Measurements from ENCODE around the gene FCRL5.

The FCRL5 gene

DNA sequence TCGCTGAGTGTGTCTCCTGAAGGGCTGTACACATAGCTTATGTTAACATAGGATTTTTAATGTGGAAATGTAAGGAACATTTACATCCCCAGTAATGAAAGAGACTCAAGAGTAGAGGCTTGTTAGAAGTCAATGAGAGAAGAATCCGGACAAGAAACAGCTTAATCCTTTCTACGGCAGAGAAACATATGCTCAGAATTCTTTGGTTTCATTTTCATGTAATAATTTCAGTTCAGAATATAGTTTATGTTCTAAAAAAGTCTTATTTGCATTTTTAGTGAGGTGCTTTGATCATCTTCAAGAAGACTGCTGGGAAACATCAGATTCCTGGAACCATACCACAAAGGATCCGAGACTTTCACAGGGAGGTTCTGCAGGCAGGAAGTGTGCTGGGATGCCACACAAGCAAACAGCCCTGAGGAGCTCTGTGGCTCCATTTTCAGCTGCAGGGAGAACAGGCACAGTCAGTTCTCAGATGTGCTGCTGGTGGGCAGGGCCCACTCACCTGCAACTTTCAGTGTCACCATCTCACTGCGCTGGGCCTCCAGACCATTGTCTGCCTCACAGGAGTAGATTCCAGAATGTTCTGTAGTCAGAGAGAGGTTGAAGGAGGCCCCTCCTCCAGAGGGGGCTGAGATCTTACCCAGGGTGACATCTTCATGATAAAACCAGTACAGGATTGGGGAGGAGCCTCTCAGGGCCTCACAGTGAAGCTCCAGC lies 28.4 kb downstream of the FCRL5 start:
- DNase-seq: peak in 1 of 5 experiments; percentile 1

DNA sequence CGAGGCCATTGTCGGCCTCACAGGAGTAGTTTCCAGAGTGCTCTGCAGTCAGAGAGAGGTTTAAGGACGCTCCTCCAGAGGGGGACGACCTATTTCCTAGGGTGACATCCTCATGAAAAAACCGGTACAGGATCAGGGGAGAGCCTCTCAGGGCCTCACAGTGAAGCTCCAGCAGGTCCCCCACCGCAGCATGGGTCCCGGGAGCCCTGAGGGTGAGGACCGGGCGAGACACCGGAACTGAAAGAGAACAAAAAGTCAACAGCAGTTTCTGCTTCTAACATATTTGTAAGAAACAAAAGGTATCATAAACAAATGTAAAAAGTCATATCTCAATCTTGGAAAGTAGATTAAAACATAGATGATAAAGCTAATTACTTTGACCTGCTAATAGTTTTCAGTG lies 31.3 kb downstream of the FCRL5 start:
- no peak for DNase-seq

DNA sequence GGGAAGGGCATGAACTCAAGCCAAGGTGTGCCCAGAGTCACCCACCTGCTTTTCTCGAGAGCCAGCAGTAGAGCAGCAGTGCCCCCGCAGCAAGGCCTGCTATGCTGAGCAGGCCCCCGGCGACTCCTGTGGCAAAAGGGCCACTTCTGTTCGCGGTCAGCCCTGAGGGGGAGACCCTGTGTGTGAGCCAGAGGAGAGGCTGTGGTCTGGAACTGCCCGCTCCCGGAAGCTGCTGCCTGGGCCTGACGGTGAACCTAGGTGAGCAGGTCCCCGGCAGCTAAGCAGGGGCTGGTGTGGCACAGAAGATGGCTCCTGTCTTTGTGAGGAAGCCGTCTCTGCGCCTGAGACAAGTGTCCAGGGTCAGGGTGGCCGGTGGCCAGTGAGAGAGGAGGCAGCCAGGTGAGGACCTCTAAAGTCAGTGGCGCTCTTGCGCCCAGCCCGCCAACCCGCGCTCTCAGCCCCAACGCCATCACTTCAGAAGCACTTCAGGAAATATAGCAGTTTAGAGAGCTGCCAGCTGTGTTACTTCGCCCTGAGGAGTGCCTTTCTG lies 31.9 kb downstream of the FCRL5 start:
- DNase-seq: no peak

DNA sequence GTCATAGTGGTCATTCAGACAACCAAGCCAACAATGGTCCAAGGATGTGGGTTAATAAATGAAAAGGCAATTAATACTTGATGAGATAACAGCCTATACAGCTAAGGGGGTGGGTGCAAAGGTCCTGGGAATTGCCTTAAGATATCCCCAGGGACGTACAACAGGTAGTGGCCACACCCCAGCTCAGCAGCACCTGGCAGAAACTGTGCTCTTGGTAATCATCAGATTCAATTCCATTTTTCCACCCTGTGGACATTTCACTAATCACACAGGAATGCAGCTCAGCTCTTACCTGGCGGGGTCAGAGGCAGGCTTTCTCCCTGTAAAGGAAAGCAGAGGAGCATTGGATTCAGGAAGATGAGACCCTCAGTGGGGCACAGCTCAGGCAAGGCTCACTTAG lies 32.9 kb downstream of the FCRL5 start:
- no peak for DNase-seq

DNA sequence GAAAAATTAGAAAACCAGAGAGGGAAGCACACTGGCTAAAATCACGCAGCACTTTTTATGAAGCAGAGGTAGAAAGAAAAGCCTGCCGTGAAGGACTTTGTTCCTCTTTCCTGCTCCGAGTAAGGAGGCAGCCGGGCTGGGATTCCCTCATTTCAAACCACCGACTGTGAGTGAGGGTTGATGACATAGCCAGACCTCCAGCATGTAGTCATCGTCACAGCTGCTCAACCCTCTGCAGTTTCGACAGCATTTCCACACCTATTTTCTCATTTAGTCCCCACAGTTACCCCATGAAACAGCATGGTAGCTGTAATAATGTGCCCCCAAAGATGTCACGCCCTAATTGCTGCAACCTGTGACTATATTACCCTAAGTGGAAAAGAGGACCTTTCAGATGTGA lies 35.3 kb downstream of the FCRL5 start:
- no peak for DNase-seq

DNA sequence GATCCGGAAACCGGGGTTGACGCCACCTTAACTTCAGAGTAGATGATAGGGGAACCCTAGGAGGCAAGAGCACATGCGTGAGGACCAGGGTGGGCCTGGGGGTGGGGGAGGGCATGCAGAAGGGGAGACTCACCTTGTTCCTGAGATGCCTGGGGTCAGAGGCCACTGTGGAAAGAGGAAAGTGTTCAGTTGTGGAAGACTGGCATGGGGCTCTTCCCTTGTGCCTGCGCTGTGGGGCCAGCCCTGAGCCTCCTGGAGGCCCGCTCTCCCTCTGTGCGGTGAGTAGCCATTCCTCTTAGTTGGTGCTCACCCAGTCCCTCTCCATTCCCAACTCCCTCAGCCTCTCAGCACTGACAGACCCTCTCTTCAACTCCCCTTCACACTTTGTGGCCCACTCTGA lies 36.6 kb downstream of the FCRL5 start:
- no peak for DNase-seq

DNA sequence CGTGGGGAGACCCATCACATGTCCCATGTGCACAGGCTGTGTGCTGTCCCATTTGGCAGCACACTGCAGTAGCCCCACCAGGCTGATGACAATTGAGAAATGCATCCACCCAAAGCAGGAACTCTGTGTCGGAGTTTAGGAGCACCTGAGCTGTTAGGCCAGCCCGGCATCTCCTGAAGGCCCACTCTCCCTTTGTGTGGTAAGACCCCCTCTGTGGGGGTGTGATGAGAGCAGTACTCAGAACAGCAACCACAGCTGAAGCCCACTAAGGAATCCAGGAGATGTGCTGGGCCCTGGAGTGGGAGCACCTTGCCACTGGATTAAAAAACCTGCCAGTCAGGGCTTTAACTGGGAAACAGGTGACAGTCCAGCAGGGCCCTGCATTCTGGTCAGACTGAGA lies 37.2 kb downstream of the FCRL5 start:
- no peak for DNase-seq

DNA sequence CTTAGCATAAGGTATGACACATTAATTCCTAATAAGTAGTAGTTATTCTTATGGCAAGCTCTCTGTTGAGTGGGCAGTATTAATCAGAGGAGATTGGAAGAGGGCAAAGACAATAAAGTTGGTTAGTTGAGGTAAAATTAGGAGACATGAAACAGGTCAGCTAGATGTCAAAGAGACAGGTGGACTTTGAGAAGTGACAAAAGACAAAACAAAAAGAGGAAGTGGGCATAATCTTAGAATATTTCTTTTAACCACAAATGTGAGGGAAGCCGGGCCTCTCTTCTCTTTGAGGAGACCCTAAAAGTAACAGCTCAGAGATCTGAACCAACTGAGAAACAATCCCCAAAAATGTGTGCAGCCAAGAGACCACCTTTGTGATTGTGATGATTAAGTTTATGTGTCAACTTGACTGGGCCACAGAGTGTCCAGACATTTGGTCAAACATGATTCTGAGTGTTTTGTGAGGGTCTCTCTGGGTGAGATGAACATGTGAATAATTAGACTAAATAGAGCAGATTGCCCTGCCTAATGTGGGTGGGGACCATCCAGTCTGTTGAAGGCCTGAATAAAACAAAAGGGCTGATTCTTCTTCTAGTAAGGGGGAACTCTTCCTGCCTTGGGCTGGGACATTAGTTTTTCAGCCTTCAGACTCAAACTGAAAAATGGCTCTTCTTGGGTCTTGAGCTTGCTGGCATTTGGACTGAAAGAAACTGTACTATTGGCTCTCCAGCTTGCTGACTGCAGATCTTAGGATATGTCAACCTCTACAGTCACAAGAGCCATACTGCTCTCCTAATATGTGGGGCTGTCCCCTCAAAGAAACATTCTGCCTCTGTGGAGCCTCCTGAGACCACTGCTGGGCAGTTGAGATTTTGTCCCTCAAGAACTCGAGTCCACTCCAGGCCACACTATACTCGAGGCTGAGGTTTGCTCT lies 40.0 kb downstream of the FCRL5 start:
- DNase-seq: no peak

DNA sequence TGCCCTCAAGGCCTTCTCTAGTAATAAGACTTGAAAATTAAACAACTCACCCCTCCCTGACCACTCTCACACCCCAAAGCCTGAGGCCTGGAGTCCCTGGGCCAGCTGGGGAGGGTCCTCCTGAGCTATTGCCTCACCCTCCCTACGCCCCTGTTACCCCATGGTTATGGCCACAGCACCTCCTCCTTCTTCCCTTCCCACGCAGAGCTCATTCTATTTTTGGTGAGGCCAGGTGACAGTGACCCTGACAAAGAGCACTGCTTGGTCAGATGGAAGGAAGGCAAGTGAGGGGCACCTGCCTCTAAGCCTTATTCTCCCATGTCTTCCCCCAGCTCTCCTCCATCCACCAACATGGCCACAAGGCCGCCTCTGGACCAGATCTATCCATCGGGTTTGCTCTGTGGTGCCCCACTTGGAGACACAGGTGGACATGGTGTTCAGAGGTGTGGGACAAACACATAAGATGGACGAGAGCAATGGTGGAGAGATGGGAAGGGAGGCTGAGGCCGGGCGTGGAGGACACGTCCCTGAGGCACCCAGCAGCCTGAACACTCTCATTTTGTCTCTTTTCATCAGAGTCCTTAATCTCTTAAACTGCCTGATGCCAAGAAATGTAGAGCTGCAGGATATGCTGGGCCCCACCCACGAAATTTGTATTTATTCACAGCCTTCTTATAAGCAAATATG lies 42.6 kb downstream of the FCRL5 start:
- no peak for DNase-seq

DNA sequence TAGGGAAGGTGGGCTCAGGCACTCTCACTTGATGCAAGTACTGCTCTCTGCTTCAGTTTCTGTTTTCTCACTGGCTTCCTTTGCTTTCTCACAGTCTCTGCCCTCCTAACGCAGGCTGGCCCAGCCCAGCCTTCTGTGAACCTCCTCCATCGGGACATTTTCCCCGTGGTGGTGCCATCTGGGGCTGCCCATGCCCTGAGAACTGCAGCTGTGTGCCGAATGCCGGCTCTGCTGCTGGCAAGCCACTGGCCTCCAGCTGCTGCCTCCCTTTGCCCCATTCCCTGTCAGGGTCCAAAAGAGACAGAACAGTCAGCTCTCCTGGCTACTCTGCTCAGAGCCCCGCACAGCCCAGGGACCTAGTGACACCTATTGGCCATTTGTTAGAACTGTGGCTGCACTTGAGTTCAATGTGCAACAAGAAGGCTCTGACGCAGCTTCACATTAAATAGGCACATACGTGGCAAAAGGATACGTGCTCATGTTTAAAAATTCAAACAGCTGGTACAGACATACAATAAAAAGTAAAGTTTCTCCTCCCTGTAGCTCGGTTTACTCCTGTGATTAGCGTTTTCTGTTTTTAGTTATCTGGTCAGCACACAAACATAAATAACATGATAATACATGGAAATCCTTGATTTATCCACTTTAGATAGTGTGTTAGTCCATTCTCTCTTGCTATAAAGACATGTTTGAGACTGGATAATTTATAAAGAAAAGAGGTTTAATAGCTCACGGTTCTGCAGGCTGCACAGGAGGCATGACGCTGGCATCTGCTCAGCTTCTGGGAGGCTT lies 46.6 kb downstream of the FCRL5 start:
- DNase-seq: peak in 1 of 5 experiments; percentile 38

DNA sequence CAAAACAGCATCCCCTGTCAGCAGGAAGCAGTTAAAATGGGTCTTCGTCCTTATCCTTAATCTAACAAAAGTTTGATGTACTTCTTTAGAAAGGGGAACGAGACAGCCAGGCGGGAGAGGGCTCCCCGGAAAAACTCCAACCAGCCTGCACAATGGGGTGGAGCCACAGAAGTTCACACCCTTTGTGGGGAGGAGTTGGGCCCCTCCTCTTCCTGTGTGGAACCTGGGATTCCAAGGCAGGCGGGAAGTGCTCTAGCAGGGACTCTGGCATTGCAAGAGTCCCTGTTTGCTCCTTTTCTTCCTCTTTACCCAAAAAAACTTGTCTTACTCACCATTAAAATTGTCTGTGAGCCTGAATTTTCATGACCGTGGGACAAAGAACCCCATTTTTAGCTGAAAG lies 47.7 kb downstream of the FCRL5 start:
- no peak for DNase-seq

DNA sequence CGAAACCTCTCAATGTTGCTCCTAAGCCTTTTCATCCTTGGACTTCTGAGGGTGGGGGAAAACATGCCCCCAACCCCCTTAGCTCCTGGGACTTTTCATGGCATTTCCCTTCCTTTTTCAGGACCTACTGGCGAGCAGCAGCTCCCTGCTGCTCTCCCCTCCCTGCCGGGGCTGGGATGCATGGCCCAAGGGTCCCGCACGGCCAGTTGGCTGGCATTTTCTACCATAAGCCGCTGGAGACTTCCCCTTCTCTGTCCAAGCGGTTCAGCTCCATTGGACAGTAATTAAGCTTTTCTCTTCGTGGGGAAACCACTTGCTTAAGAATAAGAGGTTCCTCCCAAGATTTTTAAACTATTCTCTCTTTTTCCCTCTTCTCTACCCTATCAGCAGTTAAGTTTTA lies 52.8 kb downstream of the FCRL5 start:
- DNase-seq: no peak

DNA sequence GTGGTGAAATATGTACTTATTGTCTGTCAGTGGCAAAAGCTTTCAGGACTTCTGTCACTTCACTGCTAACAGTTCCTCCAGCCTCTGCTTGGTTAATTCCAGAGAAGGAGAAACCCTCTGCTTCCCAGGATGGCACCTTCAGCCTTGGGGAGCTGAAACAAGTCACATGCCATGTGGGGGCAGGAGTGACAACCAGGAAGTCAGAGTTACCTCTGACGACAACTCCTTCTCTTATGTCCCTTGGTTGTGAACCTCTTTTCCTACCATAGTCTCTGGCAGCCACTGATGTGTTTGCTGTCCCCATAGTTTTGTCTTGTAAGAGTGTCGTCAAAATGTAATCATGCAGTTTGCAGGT lies 53.6 kb downstream of the FCRL5 start:
- DNase-seq: no peak

DNA sequence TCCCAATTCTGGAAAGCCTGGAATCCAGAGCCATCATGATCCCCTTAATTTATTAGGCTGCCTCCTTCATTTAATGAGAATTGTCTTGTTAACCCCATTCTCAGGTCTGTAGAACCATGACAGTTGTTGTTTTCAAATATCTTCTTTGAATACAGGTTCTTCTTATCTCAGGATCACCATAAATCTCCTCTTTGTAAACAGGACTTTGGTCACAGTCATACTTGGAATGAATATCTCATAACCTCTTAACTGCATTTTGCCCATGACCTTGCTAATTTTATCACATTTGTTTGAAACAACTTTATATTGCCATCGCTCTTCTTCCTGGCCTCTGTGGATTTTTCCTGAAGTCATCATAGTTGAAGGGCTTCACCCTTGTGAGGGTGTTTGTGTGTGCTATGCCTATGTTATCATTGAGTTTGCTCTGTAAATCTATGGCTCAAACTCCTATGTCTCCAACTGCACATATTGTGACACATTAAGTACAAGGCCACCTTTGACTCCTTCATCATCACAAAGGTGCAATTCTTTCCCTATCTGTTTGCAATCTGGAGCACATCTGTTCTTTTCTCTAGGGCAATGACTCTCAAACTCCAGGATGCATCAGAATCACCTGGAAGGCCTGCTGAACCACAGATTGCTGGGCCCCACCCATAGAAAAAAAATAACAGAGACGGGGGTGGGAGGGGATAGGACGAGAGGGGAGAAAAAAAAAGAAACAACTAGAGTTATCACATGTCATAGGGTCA lies 54.2 kb downstream of the FCRL5 start:
- DNase-seq: no peak

DNA sequence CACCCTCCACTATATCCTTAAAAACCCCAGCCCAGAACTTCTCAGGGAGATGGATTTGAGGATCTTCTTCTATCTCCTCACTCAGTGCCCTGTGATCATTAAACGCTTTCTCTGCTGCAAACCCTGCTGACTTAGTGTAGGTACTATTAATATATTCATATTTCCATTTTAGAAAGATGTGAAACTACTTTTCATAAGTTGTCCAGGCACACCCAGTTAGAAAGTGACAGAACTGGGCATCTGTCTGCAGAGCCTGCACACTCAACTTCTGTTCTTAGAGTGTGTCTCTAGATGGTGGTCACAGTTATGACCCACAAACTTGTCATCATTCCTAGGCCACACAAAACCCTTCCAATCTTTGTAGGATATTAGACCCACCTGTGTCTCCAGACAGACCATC lies 55.0 kb downstream of the FCRL5 start:
- DNase-seq: no peak

DNA sequence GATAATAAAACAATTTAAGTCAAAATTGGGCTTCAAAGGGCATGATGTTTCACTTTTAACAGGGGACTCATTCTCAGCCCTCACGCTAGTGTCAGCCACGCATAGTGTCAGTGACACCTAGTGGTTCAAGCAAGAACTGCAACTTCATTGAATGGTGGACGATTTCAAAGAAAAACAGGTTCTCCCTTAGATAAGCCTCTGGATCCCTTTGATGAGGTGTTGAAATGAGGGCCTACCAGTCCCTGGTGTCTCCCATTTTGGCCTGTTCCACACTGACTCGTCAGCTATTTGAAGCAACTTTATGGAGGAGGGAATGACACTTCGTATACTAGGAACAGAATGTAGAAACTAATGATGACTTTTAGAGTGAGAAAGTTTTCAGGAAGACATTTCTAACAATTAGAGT lies 56.2 kb downstream of the FCRL5 start:
- peak in 1 of 5 experiments; percentile 47 for DNase-seq

DNA sequence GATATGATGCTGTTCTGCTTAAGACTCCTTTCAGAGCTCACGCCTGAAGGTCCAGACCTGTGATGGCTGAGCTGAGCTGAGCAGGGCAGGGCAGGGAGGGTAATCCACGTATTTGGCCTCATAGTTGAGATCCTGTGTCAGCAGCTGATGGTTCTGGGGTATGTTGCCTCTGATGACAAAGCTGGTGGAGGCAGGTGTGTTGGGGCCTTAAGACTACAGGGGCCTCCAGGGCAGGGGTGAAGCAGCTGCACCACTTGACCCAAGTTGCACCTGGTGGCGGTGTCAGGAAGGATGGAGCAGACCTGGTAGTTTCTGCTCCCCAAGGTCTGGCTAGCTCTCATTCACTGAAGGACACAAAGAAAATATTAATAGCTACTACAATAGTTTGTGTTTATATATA lies 57.0 kb downstream of the FCRL5 start:
- DNase-seq: no peak

DNA sequence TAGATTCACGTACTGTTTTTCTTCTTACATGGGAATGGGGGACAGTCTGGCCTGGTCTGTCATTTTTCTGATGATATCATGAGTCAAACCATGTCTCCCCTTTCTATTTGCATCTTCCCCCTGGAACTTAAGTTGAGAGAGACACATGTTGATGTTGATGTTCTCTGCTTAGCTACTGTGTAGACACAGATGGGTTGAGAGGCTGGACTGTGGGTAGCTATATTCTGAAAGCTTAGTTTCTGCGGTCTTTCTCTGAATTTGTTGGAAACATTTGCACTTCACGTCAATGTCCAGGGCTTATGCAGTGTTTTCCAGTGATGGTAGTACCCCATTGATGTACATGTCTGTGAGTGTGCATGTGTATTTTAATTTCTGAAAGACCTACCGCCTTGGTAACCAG lies 58.2 kb downstream of the FCRL5 start:
- no peak for DNase-seq

DNA sequence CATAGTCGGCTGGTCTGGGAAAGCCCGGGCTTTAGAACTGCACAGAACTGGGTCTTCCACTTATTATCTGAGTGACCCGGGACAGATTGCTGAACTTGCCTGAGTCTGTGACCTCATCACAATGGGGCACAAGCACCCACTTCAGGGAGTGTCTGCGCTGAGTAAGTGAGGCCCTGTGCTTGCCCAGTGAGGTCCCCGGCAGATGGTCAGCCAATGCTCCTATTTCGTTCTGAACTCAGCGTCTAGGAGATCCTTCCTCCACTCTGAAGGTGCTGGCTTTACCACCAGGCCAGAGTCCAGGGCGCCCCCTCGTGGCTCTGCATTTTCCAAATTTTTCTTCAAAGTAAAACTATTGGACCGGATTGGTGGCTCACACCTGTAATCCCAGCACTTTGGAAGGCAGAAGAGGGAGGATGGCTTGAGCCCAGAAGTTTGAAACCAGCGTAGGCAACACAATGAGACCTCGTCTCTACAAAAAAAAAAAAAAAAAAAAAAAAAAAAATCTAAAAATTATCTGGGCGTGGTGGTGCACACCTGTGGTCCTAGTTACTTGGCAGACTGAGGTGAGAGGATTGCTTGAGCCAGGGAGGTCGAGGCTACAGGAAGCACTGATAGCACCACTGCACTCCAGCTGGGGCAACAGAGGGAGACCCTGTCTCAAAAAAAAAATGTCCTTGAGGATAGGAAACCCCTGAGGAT lies 61.7 kb downstream of the FCRL5 start:
- peak in 2 of 5 experiments; percentile 17 to 32 for DNase-seq

DNA sequence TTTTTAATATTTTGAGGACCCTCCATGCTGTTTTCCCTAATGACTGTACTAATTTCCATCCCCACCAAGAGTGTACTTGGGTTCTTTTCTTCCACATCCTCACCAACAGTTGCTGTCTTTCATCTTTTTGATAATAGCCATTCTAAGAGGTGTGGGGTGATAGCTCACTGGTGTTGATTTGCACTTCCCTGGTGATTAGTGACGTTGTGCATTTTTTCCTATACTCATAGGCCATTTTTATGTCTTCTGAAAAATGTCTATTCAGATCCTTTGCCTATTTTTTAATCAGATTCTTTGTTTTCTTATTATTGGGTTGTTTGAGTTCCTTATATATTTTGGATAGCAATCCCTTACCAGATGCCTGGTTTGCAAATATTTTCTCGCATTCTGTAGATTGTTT lies 64.2 kb downstream of the FCRL5 start:
- DNase-seq: no peak

DNA sequence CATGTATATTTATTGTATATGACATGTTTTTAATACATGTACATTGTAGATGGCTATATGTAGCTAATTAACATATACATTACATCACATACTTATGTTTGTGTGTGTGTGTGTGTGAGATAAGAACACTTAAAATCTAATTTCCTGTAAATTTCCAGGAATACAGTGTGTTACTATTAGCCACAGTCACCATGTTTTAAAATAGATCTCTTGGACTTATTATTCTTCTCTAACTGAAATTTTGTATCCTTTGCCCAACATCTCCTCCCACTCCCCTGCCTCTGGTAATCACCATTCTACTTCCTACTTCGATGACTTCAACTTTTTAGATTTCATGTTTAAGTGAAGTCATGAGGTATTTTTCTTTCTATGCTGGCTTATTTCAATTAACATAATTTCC lies 64.8 kb downstream of the FCRL5 start:
- DNase-seq: no peak

All from T-helper 2 cell (primary cell).